Measurements from ENCODE around the gene ZBTB7C. TPM values are rescaled to one million over a fixed set of nuclear protein-coding genes. Genes with fewer than 3 reads are reported as not detected.

Gene ZBTB7C
- total and polyA plus RNA-seq, 10 of the 15 experiments (the other 5 are each of a cell fraction or from before 2014, with no cell fraction given): under 0.01 to 0.08 (median 0.01) TPM; not detected in 7

DNA sequence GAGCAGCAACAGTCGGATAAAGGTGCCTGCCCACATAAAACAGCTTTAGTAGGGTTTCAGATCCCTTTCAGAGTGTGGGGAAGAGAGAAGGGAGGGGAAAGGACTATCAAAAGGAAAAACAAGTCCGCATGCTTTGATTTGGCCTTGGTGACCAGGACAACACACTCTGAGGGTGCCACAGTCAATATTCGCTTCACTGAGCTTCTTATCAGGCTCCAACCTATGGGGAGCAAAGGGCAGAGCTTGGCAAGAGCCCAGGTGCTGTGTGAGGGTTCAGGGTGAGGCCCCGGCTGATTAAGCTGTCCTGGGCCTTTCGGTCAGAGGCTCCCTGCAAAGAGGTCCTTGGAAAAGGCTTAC lies 241.3 kb downstream of the ZBTB7C start:
- intact Hi-C loops (cut with micrococcal nuclease; ENCODE audit: unreplicated experiment): no loop called here
- Histone ChIP-seq H3K79me2 (ENCODE audit: control insufficient read depth, insufficient read depth, low read length) (no peaks in the 10 kb centered on the region), H3K4me2 (ENCODE audit: control insufficient read depth, insufficient read depth) (no peak overlapping the region), H3K4me1 (ENCODE audit: control insufficient read depth, insufficient read depth, low read length) (no peaks in the 10 kb centered on the region; the same call in 1 of the 2 replicates), H3K4me3 (no peak overlapping the region), H3K27ac (ENCODE audit: control insufficient read depth, insufficient read depth) (no peak overlapping the region), H3K9ac (ENCODE audit: control insufficient read depth, insufficient read depth, low read length) (no peak overlapping the region), H3K9me3 (replicated peaks; ENCODE audit: control insufficient read depth, insufficient read depth, low read length) (no peaks in the 10 kb centered on the region), H3K27me3 (replicated peaks in 1 of 2; ENCODE audit: control insufficient read depth in 2 of 2, insufficient read depth in 2 of 2, low read length in 1 of 2) (peaks cover 9% of the 10 kb centered on the region in 2 experiments; a peak in 3 of 4 replicates), H4K20me1 (ENCODE audit: control insufficient read depth, insufficient read depth) (no peaks in the 10 kb centered on the region), H2AFZ (ENCODE audit: control insufficient read depth, low read depth, low read length) (no peak overlapping the region), H3K36me3 (ENCODE audit: control insufficient read depth in 2 of 2, insufficient read depth in 2 of 2, low read length in 1 of 2) (no peaks in the 10 kb centered on the region)
- no TSS peak for BruUV-seq (replicated peaks)
- ATAC-seq: no peak
- RAD21 ChIA-PET (ENCODE audit: unreplicated experiment): no interaction called here
- FAIRE-seq: no peak
- SMC1A ChIA-PET (ENCODE audit: uncharacterized antibody, unreplicated experiment): no interaction called here
- POLR2A ChIA-PET: no interaction called here
- TF ChIP-seq TAF1 (IDR thresholded peaks at IDR 0.05; ENCODE audit: borderline replicate concordance, low read depth, low read length) (no peak), SMAD1 (IDR thresholded peaks at IDR 0.05; ENCODE audit: low read depth, partially characterized antibody) (no peak), SREBF2 (IDR thresholded peaks at IDR 0.05; ENCODE audit: low read length) (no peak), KLF5 (IDR thresholded peaks at IDR 0.05; ENCODE audit: partially characterized antibody) (no peak), BHLHE40 (IDR thresholded peaks at IDR 0.05; ENCODE audit: borderline replicate concordance in 1 of 2, low read depth in 2 of 2, low read length in 1 of 2) (no peak), HDGF (IDR thresholded peaks at IDR 0.05) (no peak), SP1 (IDR thresholded peaks at IDR 0.05; ENCODE audit: low read depth, low read length) (no peak)
- CTCF ChIA-PET: no interaction called here
- DNase-seq (ENCODE audit: low read depth, low spot score): no peak
- 20% methylated on average over 5 of the region's 5 CpGs for WGBS (ENCODE audit: insufficient coverage, insufficient replicate concordance, low lambda C conversion rate, missing lambda C conversion rate)
- in situ Hi-C loops (cut with MboI): no loop called here

DNA sequence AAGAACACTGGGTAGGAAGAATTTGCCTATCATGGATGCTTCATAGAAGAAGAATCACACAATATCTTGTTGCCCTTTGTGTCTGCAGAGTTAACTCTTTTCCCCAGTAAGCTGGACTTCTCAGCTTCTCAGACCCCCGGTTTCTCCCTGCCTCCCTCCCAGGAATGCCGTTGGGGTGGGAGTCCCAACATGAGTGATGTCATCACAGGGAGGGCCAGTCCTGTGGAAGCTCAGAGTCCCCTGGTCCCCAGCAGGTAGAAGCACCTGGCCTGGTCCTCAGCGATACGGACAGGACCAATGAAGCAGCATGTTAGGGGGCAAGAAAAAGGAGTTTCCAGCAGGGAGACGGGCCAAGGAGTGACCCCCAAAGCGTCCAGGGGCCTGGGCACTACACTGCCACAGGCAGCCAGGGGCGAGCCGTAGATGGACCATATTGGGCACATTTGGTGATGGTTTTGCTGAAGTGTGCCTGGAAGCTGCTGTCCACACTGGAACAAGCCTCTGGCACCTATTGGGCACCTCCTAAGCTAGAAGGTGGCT lies 242.8 kb downstream of the ZBTB7C start:
- Histone ChIP-seq H3K36me3 (ENCODE audit: control insufficient read depth in 2 of 2, insufficient read depth in 2 of 2, low read length in 1 of 2) (no peaks in the 10 kb centered on the region), H3K27me3 (replicated peaks in 1 of 2; ENCODE audit: control insufficient read depth in 2 of 2, insufficient read depth in 2 of 2, low read length in 1 of 2) (peaks cover 9 to 14% of the 10 kb centered on the region in 2 experiments; a peak in 3 of 4 replicates), H3K4me3 (no peak overlapping the region), H3K4me2 (ENCODE audit: control insufficient read depth, insufficient read depth) (no peak overlapping the region), H3K79me2 (ENCODE audit: control insufficient read depth, insufficient read depth, low read length) (no peaks in the 10 kb centered on the region), H4K20me1 (ENCODE audit: control insufficient read depth, insufficient read depth) (no peaks in the 10 kb centered on the region), H3K9ac (ENCODE audit: control insufficient read depth, insufficient read depth, low read length) (no peak overlapping the region), H3K27ac (ENCODE audit: control insufficient read depth, insufficient read depth) (no peak overlapping the region), H3K4me1 (ENCODE audit: control insufficient read depth, insufficient read depth, low read length) (no peaks in the 10 kb centered on the region; the same call in 1 of the 2 replicates), H3K9me3 (replicated peaks; ENCODE audit: control insufficient read depth, insufficient read depth, low read length) (no peaks in the 10 kb centered on the region), H2AFZ (ENCODE audit: control insufficient read depth, low read depth, low read length) (no peak overlapping the region)
- intact Hi-C loops (cut with micrococcal nuclease; ENCODE audit: unreplicated experiment): no loop called here
- FAIRE-seq (no peak), DNase-seq (ENCODE audit: low read depth, low spot score) (no peak), ATAC-seq (no peak)
- WGBS (ENCODE audit: insufficient coverage, insufficient replicate concordance, low lambda C conversion rate, missing lambda C conversion rate): 34% methylated on average over 8 of the region's 8 CpGs
- ChIA-PET CTCF (no interaction called here), SMC1A (ENCODE audit: uncharacterized antibody, unreplicated experiment) (no interaction called here), RAD21 (ENCODE audit: unreplicated experiment) (no interaction called here), POLR2A (no interaction called here)
- in situ Hi-C loops (cut with MboI): no loop called here
- no TSS peak for BruUV-seq (replicated peaks)
- TF ChIP-seq, protein P1, sequence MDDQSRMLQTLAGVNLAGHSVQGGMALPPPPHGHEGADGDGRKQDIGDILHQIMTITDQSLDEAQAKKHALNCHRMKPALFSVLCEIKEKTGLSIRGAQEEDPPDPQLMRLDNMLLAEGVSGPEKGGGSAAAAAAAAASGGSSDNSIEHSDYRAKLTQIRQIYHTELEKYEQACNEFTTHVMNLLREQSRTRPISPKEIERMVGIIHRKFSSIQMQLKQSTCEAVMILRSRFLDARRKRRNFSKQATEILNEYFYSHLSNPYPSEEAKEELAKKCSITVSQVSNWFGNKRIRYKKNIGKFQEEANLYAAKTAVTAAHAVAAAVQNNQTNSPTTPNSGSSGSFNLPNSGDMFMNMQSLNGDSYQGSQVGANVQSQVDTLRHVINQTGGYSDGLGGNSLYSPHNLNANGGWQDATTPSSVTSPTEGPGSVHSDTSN (IDR thresholded peaks at IDR 0.05; ENCODE audit: insufficient replicate concordance, low read depth, low read length): no peak
- TF ChIP-seq, protein P2, sequence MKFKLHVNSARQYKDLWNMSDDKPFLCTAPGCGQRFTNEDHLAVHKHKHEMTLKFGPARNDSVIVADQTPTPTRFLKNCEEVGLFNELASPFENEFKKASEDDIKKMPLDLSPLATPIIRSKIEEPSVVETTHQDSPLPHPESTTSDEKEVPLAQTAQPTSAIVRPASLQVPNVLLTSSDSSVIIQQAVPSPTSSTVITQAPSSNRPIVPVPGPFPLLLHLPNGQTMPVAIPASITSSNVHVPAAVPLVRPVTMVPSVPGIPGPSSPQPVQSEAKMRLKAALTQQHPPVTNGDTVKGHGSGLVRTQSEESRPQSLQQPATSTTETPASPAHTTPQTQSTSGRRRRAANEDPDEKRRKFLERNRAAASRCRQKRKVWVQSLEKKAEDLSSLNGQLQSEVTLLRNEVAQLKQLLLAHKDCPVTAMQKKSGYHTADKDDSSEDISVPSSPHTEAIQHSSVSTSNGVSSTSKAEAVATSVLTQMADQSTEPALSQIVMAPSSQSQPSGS (IDR thresholded peaks at IDR 0.05; ENCODE audit: low read length): no peak
- TF ChIP-seq CHD1 (IDR thresholded peaks at IDR 0.05; ENCODE audit: low read depth, low read length) (no peak), FOXM1 (IDR thresholded peaks at IDR 0.05; ENCODE audit: low read depth, low read length) (no peak), POLR2AphosphoS5 (IDR thresholded peaks at IDR 0.05; ENCODE audit: low read length) (no peak), ZZZ3 (IDR thresholded peaks at IDR 0.05; ENCODE audit: control insufficient read depth, insufficient read length, low read depth) (no peak), CBFB (IDR thresholded peaks at IDR 0.05; ENCODE audit: low read depth) (no peak), SMAD5 (IDR thresholded peaks at IDR 0.05; ENCODE audit: low read depth) (no peak), TAF1 (IDR thresholded peaks at IDR 0.05; ENCODE audit: borderline replicate concordance, low read depth, low read length) (no peak), TARDBP (IDR thresholded peaks at IDR 0.05; ENCODE audit: borderline replicate concordance) (no peak)
- TF ChIP-seq, protein P3, sequence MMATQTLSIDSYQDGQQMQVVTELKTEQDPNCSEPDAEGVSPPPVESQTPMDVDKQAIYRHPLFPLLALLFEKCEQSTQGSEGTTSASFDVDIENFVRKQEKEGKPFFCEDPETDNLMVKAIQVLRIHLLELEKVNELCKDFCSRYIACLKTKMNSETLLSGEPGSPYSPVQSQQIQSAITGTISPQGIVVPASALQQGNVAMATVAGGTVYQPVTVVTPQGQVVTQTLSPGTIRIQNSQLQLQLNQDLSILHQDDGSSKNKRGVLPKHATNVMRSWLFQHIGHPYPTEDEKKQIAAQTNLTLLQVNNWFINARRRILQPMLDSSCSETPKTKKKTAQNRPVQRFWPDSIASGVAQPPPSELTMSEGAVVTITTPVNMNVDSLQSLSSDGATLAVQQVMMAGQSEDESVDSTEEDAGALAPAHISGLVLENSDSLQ (IDR thresholded peaks at IDR 0.05): no peak

All from GM12878 (cell line).